ENCODE results near the gene MAP4K2. TPM values are rescaled to one million over a fixed set of nuclear protein-coding genes. Genes with fewer than 3 reads are reported as not detected.
A peak's percentile ranks its signal among the peaks of the same experiment; 100 is the strongest.

The MAP4K2 gene
- total and polyA plus RNA-seq, 2 of the 4 experiments (the other 2 are of a cell fraction): 11.7 to 16.6 TPM

DNA sequence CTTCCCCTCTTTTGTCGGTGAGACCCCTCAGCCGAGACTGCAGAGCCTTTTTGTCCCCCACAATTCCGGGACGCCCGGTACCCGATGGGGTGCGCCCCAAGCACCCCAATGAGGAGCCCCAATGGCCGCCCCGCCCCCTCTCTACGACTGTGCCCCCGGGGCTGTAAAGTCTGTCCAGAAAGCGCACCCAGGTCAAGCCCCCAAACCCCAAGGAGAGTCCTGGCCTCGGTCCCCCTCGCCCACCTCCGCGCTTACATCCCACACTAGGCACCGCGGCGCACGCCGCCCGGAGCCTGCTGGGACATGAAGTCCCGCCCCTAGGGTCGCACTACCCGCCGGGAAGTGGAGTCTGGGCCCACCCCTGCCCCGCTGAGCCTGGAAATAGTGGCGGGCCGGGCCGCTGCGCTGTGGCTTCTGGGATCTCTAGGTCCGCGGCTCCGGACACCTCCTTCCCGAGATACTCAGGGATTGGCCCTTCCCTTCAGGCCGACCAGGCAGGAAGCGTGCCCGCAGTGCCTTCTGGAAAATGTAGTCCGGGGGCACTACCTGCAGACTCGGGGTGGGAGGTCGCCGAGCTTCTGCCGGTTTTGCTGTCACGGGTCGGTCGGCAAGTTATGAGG lies 7.4 kb upstream of the MAP4K2 start, which contains the start of gene MEN1:
MEN1 (minus strand) TSS at position 281 of the 620 bp plus-strand sequence. CDS start 442 bp downstream, outside the sequence.
- peak within 1 kb of the TSS; percentile 87; the same call in 1 of the 2 replicates for H3K14ac ChIP-seq (replicated peaks; ENCODE audit: low read depth, low read length)
- H3K56ac ChIP-seq (ENCODE audit: extremely low read depth, insufficient read depth, low read length): peak within 1 kb of the TSS; percentile 27
- no peak within 1 kb of the TSS for H3K18ac ChIP-seq (ENCODE audit: low read depth, low read length)
- no peak within 1 kb of the TSS for H2BK5ac ChIP-seq (ENCODE audit: low read depth, low read length, poor library complexity, severe bottlenecking)
- H3K4ac ChIP-seq (ENCODE audit: low read depth, low read length): peak within 1 kb of the TSS; percentile 63
- H3K4me3 ChIP-seq (ENCODE audit: insufficient read depth, low read depth, low read length): peak within 1 kb of the TSS; percentile 65
- no peaks in the 10 kb centered on the region; the same call in 1 of the 2 replicates for H3K27me3 ChIP-seq (ENCODE audit: control insufficient read depth, insufficient read depth, low read length)
- no TSS peak for BruUV-seq (replicated peaks)
- peak within 1 kb of the TSS; percentile 95 for H2AK9ac ChIP-seq (replicated peaks; ENCODE audit: low read depth, low read length, poor library complexity)
- ATAC-seq (ENCODE audit: low read depth): peak; percentile 99
- in situ Hi-C loops (cut with MboI; ENCODE audit: low sequenced_read_pairs): no loop called here
- peak within 1 kb of the TSS; percentile 60 for H4K5ac ChIP-seq (ENCODE audit: low read depth, low read length)
- peak within 1 kb of the TSS; percentile 50; the same call in 1 of the 2 replicates for H4K91ac ChIP-seq (ENCODE audit: insufficient read depth, low read depth, low read length)
- peaks cover 13% of the 10 kb centered on the region for H3K9me1 ChIP-seq (ENCODE audit: insufficient read depth, low read length)
- dilution Hi-C loops (cut with HindIII; ENCODE audit: low sequenced_read_pairs, unreplicated experiment): no loop called here
- peak; percentile 93 for DNase-seq
- peak within 1 kb of the TSS; percentile 93 for H4K8ac ChIP-seq (ENCODE audit: low read depth in 2 of 2, low read length in 2 of 2)
- no peaks in the 10 kb centered on the region for H4K20me1 ChIP-seq (ENCODE audit: insufficient read depth, low read length)
- peak within 1 kb of the TSS; percentile 67 for H3K9ac ChIP-seq (ENCODE audit: low read depth, low read length)
- peak within 1 kb of the TSS; percentile 92 for H2AFZ ChIP-seq (replicated peaks; ENCODE audit: low read length, poor library complexity)
- WGBS, 2 experiments (ENCODE audit: extremely low coverage in 2 of 2, insufficient read length in 1 of 2): 0% methylated on average over 8 of the region's 46 CpGs; no CpG with 5 or more reads in 1 of the 2 experiments
- peaks cover 5% of the 10 kb centered on the region for H3K4me1 ChIP-seq (ENCODE audit: control insufficient read depth, insufficient read depth, low read length)
- CTCF ChIA-PET: no interaction called here
- H3K27ac ChIP-seq (ENCODE audit: insufficient read depth, low read length): peak within 1 kb of the TSS; percentile 39; the same call in 1 of the 2 replicates
- intact Hi-C loops (cut with micrococcal nuclease): no loop called here
- peak within 1 kb of the TSS; percentile 5; the same call in 1 of the 3 replicates for H2BK15ac ChIP-seq (ENCODE audit: low read depth, low read length)
- H2AK5ac ChIP-seq (ENCODE audit: low read depth, low read length): peak within 1 kb of the TSS; percentile 68
- peak within 1 kb of the TSS; percentile 38; the same call in 1 of the 2 replicates for H3K23ac ChIP-seq (ENCODE audit: low read depth, low read length)
- H2BK20ac ChIP-seq (ENCODE audit: low read depth, low read length): no peak within 1 kb of the TSS
- H2BK120ac ChIP-seq (ENCODE audit: low read depth, low read length): no peak within 1 kb of the TSS
- POLR2A ChIA-PET (ENCODE audit: unreplicated experiment): interaction anchor here (0.6 kb wide), 1 partner anchor 8 kb away, joined by 6 read pairs; the partner anchor contains the start of gene MAP4K2
- H3K79me1 ChIP-seq (ENCODE audit: low read depth in 1 of 2, low read length in 2 of 2): peaks cover 0 to 29% of the 10 kb centered on the region in 2 experiments; a peak in 3 of 4 replicates
- no peaks in the 10 kb centered on the region for H3K9me3 ChIP-seq (ENCODE audit: control insufficient read depth, insufficient read depth, low read length)
- peak within 1 kb of the TSS; percentile 92 for H3K4me2 ChIP-seq (ENCODE audit: low read depth, low read length)
- H3K36me3 ChIP-seq (ENCODE audit: control insufficient read depth, insufficient read depth, low read length): peaks cover 14% of the 10 kb centered on the region
- TF ChIP-seq FOS (IDR thresholded peaks at IDR 0.05; ENCODE audit: low read depth, low read length) (no peak), SMC3 (IDR thresholded peaks at IDR 0.05; ENCODE audit: low read depth, low read length) (no peak), NFE2L2 (IDR thresholded peaks at IDR 0.05; ENCODE audit: low read depth, low read length) (no peak), CEBPB (IDR thresholded peaks at IDR 0.05; ENCODE audit: low read depth, low read length) (no peak), RFX5 (IDR thresholded peaks at IDR 0.05; ENCODE audit: low read depth, low read length) (no peak), POLR2A (IDR thresholded peaks at IDR 0.05; ENCODE audit: low read depth, low read length) (peak; percentile 75), MXI1 (IDR thresholded peaks at IDR 0.05; ENCODE audit: borderline replicate concordance, low read depth, low read length) (peak; percentile 82; the same call in 1 of the 2 replicates), RAD21 (IDR thresholded peaks at IDR 0.05; ENCODE audit: low read length) (no peak), MAFK (IDR thresholded peaks at IDR 0.05; ENCODE audit: low read depth, low read length) (no peak), CHD1 (IDR thresholded peaks at IDR 0.05; ENCODE audit: low read depth, low read length) (no peak), BHLHE40 (IDR thresholded peaks at IDR 0.05; ENCODE audit: low read depth, low read length) (peak; percentile 59; the same call in 1 of the 2 replicates), RCOR1 (IDR thresholded peaks at IDR 0.05; ENCODE audit: insufficient replicate concordance, low read length) (no peak), MAZ (IDR thresholded peaks at IDR 0.05; ENCODE audit: borderline replicate concordance, low read depth, low read length) (peak; percentile 61; the same call in 1 of the 2 replicates)
- TF ChIP-seq, protein P1, sequence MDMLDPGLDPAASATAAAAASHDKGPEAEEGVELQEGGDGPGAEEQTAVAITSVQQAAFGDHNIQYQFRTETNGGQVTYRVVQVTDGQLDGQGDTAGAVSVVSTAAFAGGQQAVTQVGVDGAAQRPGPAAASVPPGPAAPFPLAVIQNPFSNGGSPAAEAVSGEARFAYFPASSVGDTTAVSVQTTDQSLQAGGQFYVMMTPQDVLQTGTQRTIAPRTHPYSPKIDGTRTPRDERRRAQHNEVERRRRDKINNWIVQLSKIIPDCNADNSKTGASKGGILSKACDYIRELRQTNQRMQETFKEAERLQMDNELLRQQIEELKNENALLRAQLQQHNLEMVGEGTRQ (IDR thresholded peaks at IDR 0.05; ENCODE audit: low read depth, low read length): no peak
- TF ChIP-seq, protein P2, sequence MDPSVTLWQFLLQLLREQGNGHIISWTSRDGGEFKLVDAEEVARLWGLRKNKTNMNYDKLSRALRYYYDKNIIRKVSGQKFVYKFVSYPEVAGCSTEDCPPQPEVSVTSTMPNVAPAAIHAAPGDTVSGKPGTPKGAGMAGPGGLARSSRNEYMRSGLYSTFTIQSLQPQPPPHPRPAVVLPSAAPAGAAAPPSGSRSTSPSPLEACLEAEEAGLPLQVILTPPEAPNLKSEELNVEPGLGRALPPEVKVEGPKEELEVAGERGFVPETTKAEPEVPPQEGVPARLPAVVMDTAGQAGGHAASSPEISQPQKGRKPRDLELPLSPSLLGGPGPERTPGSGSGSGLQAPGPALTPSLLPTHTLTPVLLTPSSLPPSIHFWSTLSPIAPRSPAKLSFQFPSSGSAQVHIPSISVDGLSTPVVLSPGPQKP (IDR thresholded peaks at IDR 0.05; ENCODE audit: borderline replicate concordance, low read depth, low read length): no peak

Data from IMR-90 (cell line).